GM23338 (cell line): Measurements from ENCODE around the gene KRTAP10-6.

Source experiments
- CREB1 ChIP-seq: fragments of 250-450 bp; sonication (Bioruptor Pico); IDR thresholded peaks from 2 replicates; pipeline ENCODE4 v1.5.0; 2020; ENCODE audit warnings: low read depth, mild to moderate bottlenecking, moderate library complexity
- EZH2 ChIP-seq: fragments of 200-600 bp; sonication (generic); IDR thresholded peaks from one replicate; pipeline ENCODE4 v1.8.0; 2017; ENCODE audit warnings: antibody characterized with exemption, mild to moderate bottlenecking, low read depth; ENCODE audit not compliant: unreplicated experiment
- EZH2phosphoT487 ChIP-seq: fragments of 200-600 bp; sonication (generic); IDR thresholded peaks from one replicate; pipeline ENCODE4 v1.8.1; 2018; ENCODE audit warnings: antibody characterized with exemption; ENCODE audit not compliant: unreplicated experiment
- POLR2AphosphoS5 ChIP-seq: IDR thresholded peaks from 2 replicates; pipeline ENCODE4 v1.6.1; 2016; ENCODE audit warnings: antibody characterized with exemption, low read depth
- TF ChIP-seq, protein P1 (sequence below), 2 experiments: fragments of 200-600 bp in 1 of 2; sonication (generic) in 1 of 2; conservative IDR thresholded peaks; 2 replicates each; pipeline versions ENCODE4 v1.5.1 to v1.6.1; 2016 to 2017; ENCODE audit warnings: antibody characterized with exemption in 2 of 2, low read depth in 2 of 2, mild to moderate bottlenecking in 2 of 2, moderate library complexity in 1 of 2
- TF ChIP-seq, protein P2 (sequence below): IDR thresholded peaks from one replicate; pipeline ENCODE4 v1.6.1; 2018; ENCODE audit warnings: antibody characterized with exemption; ENCODE audit not compliant: unreplicated experiment
- TF ChIP-seq, protein P3 (sequence below): IDR thresholded peaks from 2 replicates; pipeline ENCODE4 v1.6.1; 2016; ENCODE audit warnings: antibody characterized with exemption

DNA sequence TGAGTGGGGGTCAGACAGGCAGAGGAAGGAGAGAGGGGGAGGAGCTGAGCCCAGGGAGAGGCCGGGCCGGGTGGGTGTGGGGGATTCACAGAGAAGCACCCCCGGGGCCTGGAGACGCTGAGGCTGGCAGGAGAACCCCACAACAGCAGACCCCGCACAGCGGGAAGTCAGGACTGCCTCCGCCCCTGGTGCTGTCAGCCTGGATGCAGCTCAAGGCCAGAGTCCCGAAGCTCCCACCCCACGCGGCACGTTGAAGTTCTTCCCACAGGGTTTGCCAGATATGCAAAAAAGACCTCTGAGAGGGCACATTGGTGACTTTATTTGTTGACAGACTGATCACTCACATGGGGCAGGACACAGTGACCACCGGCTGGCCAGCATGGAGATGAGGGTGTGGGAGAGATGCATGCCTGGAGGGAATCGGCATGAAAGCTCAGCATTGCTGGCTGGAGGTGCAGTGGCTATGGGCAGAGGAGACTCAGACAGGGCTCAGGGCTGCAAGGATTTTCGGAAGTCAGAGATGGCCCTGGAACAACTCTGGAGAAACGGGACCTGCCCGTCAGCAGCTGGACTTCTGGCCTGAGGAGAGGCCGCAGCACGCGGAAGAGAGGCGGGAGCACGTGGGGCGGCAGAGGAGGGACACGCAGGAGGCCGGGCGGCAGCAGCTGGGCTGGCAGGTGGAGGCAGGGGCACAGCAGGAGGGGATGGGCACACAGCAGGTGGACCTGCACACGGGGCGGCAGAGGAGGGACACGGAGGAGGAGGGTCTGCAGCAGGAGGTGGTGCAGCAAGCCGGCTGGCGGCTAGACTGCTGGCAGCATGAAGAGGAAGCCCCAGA, 34.6 kb downstream of the KRTAP10-6 start:
- TF ChIP-seq, protein P1, sequence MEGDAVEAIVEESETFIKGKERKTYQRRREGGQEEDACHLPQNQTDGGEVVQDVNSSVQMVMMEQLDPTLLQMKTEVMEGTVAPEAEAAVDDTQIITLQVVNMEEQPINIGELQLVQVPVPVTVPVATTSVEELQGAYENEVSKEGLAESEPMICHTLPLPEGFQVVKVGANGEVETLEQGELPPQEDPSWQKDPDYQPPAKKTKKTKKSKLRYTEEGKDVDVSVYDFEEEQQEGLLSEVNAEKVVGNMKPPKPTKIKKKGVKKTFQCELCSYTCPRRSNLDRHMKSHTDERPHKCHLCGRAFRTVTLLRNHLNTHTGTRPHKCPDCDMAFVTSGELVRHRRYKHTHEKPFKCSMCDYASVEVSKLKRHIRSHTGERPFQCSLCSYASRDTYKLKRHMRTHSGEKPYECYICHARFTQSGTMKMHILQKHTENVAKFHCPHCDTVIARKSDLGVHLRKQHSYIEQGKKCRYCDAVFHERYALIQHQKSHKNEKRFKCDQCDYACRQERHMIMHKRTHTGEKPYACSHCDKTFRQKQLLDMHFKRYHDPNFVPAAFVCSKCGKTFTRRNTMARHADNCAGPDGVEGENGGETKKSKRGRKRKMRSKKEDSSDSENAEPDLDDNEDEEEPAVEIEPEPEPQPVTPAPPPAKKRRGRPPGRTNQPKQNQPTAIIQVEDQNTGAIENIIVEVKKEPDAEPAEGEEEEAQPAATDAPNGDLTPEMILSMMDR (conservative IDR thresholded peaks at IDR 0.05; ENCODE audit: low read depth in 2 of 2), result no peak
- TF ChIP-seq, protein P2, sequence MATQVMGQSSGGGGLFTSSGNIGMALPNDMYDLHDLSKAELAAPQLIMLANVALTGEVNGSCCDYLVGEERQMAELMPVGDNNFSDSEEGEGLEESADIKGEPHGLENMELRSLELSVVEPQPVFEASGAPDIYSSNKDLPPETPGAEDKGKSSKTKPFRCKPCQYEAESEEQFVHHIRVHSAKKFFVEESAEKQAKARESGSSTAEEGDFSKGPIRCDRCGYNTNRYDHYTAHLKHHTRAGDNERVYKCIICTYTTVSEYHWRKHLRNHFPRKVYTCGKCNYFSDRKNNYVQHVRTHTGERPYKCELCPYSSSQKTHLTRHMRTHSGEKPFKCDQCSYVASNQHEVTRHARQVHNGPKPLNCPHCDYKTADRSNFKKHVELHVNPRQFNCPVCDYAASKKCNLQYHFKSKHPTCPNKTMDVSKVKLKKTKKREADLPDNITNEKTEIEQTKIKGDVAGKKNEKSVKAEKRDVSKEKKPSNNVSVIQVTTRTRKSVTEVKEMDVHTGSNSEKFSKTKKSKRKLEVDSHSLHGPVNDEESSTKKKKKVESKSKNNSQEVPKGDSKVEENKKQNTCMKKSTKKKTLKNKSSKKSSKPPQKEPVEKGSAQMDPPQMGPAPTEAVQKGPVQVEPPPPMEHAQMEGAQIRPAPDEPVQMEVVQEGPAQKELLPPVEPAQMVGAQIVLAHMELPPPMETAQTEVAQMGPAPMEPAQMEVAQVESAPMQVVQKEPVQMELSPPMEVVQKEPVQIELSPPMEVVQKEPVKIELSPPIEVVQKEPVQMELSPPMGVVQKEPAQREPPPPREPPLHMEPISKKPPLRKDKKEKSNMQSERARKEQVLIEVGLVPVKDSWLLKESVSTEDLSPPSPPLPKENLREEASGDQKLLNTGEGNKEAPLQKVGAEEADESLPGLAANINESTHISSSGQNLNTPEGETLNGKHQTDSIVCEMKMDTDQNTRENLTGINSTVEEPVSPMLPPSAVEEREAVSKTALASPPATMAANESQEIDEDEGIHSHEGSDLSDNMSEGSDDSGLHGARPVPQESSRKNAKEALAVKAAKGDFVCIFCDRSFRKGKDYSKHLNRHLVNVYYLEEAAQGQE, result no peak
- TF ChIP-seq EZH2 (no peak), EZH2phosphoT487 (no peak), POLR2AphosphoS5 (no peak), CREB1 (CRISPR knock-in tag) (no peak)
- TF ChIP-seq, protein P3, sequence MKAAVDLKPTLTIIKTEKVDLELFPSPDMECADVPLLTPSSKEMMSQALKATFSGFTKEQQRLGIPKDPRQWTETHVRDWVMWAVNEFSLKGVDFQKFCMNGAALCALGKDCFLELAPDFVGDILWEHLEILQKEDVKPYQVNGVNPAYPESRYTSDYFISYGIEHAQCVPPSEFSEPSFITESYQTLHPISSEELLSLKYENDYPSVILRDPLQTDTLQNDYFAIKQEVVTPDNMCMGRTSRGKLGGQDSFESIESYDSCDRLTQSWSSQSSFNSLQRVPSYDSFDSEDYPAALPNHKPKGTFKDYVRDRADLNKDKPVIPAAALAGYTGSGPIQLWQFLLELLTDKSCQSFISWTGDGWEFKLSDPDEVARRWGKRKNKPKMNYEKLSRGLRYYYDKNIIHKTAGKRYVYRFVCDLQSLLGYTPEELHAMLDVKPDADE, result no peak
